Kasumi-1 (cell line): ENCODE data around the gene LRMDA.

Experiments used
- DNase-seq, 2 experiments: peaks; one replicate each; lab custom pipeline; 2025; lab: John Stamatoyannopoulos, UW

The LRMDA gene

DNA sequence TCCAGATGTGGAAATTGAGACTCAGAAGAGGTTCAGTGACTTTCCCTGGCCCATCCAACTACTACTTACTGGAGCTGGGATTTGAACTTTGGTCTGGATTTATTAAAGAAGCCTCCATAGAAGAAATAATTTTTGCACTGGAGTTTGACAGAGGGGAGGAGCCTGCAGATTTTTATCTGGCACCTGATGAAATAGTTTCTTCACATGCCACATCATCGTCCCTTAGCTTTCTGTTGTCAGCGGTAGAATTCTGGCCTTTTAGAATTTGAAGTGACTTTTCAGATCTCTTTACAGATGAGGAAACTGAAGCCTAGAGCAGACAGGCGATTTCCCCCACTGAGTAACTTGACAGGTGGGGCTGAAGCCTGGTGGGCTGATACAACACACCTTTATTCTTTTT lies 233.5 kb downstream of the LRMDA start:
- no peak for DNase-seq

DNA sequence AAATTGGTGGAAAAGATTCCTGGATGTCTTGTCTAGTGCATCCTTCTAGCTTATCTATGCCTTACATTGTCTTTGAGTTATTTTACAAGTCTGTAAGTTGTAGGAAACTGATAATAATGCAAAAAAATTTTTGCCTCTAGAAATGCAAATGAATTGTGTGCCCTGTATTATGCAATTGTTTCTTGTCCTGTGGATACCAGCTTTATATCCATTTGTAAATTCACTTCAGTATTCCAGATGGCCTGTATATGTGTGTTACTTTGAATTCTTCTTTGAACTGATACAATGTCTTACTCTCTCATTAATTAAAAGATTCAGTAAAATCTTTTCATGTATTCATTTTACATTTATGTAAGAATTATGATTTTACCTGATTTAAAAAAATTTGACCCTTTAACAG lies 234.3 kb downstream of the LRMDA start:
- no peak for DNase-seq

DNA sequence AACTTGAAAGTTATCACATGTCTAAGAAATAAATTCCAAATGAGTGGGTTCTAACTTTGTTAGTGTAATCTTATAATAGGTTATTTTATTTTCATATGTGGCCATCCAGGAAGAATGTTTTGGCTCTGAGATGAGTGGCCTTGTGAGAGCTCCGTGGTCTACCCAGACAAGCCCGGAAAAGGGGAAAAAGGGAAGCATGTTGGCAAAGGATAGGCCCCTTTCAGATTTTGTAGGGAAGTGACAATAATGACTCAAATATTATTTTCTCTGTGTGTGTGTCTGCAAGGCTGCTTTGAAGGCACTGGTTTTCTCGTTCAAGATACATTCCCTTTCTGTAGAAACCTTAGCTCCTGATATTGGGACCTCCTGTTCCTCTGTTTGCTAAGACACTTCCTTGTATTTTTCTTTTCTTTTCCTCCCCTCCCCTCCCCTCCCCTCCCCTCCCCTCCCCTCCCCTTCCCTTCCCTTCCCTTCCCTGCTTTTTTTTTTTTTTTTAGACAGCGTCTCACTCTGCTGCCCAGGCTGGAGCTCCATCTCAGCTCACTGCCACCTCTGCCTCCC lies 240.8 kb downstream of the LRMDA start:
- peak; percentile 7 to 27 for DNase-seq

DNA sequence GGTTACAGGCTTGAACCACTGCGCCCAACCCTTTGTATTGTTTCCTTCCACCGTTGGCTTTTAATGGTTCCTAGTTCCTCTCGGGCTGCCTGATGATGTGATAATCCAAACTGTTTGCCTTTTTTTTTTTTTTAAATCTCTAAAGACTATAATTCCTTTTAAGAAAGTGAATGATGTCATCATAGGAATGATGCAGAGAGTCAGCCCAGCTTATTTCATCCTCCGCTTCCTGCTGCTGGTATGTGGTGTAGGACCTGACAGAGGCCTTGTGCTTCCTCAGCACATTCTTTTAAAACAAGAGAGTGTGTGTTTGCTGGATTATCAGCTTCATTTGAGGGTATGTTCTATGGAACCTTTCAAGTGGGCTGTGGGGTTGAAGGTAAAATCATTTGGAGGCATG lies 241.4 kb downstream of the LRMDA start:
- no peak for DNase-seq

DNA sequence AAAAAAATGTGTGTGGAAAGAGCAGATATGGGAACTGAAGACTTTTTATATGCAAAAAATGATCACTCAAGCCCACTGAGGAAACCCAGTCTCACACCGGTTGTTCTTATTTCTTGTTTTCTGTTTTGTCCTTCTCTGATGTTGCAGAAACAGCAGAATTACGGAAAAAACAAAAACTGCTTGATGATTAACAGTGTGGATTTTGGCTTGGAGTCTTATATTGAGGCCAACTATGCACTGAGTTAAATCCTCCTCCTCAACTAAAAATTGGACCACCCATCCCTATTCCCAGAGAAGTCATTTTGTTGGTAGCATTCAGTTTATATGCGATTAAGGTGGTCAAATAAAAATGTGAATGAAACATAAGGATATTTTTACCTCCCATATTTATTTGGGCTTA lies 246.1 kb downstream of the LRMDA start:
- DNase-seq = no peak

DNA sequence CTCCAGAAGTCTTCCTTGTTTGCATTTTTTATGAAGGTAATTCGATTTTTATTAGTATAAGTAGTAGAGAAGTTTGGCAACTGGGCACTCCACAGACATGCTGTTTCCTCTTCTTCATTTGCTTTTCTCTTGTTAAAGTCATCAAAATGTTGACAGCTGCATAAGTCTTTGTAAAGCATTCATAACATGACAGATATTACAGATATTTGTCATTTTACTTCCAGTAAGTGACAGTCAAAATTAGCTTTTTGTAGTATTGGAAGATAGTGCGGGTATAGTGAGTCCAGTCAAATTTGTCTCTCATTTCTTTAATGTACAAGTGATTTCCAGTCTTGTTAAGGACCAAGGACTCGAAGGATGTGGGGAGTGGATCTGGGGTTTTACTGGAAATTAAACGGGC lies 247.1 kb downstream of the LRMDA start:
- no peak for DNase-seq

DNA sequence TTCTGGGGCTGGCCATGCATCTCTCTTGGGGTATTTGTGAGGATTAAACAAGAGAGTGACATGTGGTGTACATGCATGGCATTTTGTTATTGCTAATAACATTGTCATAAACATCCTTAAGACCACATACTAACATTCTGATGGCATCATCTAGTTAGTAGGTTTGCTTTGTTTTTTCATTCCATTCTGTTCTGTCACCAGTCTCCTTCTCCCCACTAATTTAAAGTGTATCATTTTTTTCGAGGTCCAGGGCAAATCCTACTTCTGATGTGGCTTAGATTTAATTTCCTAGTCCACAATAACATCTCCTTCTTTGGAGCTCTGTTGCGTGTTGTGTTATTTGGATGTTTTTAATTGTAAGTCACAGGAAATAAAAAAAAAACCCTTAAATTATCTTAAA lies 248.1 kb downstream of the LRMDA start:
- no peak for DNase-seq

DNA sequence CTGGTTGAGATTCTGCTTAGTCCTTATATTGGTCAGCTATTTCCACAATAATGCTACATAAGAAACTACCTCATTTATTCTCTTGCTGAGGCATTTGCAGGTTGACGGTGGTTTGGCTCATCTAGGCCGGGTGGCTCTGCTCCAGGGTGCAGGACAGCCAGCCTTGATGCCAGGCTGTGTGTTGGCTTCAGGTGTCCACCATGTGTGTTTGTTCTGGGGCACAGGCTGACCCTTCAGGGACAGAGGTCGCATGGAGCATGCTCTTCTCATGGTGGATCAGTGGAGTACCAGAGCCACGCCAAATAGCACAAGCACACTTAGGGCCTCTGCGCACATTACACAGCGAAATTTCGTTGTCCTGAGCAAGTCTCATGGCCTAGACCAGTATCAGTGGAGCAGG lies 249.9 kb downstream of the LRMDA start:
- DNase-seq = no peak

DNA sequence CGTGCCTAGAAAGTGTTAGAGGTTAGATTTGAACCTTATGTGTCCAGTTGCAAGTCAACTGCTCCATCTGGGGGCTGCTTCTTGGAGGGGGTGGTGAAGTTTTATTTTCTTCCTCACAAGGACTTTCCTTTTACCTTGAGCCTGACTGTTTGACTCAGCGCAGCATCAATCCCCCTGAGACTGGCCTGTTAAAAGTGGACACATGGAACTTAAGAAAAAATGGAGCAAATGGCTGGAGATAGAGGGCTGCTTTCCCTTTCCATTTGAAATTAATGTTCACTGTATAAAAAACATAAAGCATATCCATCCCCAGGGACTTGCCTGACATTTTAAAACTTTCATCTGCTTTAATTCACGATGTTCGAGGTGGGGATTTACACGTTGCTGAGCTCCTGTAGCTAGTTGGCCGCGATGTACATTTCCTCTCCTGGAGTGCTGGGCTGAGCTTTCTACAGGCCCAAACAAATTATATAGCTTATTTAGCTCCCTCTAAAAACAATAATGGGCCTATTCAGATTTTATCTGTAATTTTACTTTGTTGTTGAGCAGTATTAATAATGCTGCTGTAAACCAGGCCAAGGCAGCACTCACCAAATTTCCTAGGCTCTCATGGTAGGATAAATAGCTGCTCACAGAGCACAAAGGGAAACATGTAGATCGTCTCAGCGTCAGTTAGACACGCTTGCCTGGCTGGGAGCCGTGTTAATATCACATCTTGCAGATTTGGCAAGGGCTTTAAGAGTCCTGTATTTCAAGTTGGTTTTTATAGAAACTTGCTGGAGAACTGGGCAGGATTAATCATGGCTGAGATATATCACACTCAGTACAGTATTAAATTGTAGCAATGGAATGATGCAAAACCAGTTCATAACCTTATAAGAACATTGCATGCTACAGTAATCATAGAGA lies 251.5 kb downstream of the LRMDA start:
- DNase-seq = no peak

DNA sequence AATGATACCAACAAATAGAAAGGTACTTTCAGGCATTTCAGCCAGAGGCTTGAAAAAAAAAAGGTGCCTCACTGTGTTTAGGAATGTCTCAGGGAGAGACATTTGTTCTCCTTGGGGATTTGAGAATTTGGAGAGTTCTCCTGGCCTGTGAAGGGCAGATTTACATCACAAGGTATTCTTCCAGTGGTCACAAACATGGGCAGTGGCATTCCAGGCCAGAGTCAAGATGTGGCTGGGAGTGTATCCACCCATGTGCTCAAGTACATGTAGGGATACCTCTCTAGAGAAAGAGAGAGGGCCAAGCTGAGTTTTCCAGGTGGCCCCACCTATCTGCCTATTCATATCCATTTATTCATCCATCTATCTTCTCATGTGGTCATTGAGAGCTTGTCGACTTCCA lies 253.8 kb downstream of the LRMDA start:
- DNase-seq = no peak

DNA sequence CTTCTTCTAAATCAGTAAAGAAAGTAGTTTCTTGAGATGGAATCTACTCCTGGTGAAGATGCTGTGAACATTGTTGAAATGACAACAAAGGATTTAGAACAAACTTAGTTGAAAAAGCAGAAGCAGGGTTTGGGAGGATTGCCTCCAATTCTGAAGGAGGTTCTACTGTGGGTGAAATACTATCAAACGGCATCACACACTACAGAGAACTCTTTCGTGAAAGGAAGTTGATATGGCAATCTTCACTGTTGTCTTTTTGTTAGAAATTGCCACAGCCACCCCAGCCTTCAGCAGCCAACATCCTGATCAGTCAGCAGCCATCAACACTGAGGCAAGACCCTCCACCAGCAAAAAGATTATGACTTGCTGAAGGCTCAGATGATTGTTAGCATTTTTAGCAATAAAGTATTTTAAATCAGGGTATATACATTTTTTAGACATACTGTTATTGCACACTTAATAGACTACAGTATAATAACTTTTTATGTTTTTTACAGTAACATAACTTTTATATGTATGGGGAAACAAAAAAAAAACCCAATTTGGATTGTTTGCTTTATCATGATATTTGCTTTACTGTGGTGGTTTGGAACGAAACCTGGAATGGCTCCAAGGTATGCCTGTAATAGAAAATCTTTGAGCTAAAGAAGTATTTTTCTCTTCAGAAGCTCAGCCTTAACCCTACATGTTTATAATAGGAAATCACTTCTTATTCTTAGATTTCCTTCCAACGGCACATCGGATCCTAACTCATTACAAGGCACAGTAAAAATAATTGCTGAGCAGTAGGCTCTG lies 257.3 kb downstream of the LRMDA start:
- peak in 1 of 2 experiments; percentile 3 for DNase-seq

DNA sequence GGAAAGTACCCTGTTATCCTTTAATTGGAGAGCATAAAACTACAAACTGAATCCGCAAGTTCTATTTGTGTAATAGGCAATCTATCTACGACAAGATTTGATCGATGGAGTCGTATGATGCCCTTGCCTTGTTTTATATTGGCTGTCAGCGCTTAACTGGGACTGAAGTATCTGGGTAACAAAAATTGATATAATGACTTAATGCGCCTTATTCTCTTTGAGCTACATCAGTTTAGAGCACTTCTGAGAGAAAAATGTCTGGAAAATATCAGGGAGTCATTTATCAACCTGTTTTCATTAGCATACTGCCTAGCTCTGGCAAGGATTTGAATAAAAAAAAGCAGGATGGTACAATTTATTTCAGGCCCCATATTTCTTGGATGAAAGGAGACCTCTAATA lies 262.1 kb downstream of the LRMDA start:
- DNase-seq = no peak

DNA sequence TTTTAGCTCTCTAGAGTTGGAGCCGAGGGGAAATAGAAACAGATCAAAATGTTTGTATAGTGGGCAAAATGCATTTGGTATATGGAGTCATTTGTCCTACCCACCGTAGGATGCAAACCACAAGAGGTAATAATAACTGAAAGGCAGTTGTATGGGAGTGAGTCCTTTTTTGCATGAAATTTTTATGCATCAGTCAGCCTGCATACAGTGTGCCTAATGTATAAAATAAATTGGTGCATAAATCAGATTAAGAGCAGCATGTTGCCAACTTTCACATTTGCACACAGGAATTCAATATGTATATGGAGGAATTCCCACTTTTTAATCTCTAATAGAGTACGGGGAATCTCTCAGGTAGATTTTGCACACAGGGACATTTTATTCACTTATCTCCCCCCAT lies 262.8 kb downstream of the LRMDA start:
- no peak for DNase-seq

DNA sequence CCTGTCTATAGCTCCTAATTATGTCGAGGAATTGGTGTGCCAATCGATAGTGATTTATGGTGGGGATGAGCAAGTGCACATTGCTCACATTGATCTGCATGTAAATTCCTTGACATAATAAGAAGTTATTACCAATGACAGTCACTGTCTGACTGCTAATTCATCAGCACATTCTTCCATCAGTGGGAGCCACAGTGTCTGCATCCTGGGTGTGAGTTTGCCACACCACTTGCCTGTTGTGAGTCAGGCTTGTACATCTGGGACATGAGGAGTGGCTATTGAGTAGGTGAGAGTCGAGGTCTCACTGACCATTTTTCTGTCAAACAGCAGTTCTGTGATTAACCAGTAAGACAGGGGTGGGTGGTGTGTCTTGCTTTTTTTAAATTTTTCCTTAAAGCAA lies 263.4 kb downstream of the LRMDA start:
- DNase-seq = no peak

DNA sequence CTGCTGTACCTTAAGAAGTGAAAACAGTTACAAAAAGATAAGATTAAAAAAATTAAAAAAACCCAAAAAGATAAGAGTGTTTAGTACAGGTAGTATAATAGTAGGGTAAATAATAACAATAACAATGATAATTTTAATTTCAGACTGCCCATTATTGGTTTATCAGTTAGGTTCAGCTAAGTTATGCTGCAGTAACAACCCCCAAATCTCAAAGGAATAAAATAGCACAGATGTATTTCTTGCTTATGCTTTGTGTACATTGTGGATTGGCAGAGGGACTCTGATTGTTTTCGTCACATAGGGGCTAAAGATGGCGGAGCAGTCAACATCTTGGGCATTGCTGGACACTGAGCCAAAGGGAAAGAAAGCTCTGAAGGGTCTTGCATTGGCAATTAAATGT lies 264.6 kb downstream of the LRMDA start:
- no peak for DNase-seq

DNA sequence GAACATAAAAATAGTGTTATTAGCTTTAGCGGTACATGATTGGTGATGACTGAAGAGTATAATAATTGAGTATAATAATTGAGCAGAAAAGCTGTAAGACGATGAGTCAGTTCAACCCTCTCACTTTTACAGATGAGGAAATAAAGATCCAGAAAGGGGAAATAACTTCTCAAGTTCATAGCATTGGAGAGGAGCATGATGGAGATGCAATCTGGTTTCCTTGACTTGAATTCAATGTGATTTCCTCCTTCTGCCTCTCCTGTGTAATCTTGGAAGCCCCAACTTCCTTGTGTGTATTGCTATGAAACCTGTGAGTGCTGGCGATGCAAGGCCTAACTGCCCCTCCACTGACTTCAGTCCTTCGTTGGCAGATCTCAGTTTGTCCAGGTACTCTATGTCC lies 265.1 kb downstream of the LRMDA start:
- peak; percentile 60 to 66 for DNase-seq

DNA sequence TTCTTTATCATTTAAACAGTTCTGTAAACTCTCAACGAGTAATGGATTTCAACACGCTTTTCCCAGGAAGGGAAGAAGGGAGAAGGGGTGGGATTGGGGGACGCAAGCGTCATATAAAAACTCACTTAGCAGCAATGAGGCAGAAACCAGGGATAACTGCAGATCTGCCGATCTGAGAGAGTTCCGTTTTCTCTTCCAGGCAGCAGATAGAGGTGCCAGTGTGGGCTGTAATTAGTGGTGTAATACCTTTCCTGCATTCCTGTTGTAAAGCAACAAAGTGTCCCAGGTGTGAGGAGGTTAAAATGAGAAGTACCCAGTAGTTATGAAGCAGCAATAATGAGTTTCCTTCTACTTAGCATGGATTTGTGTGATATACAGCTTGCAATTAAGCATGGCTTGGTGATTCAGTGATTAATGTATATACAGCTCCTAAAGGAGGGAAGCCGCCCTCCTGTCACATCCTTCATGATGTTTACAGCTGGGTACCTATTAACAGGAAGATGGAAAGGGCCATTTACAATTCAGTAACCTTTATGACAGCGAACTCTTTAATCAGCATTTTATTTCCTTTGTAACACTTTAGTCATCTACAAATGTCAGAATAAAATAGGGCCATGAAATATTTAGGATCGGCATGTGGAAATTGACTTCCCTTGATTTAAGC lies 271.9 kb downstream of the LRMDA start:
- DNase-seq = no peak

DNA sequence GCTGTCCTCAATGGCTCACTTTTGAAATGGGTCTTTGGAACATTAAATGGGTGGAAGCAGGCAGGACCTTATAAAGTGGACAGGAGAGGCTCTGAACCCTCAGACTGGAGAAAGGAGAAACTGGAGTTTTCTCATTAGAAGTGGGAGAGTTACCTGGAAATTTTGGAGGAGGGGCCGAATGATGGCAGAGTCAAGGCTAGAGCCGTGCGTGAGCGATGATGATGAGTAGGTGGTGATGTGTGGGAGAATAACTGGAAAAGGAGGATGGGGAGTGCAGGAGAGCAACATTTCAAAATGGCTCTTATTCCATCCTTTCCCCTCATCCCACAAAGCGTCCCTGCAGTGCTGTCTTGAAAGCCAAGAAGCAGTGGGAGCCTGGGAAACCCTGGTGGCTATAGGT lies 274.0 kb downstream of the LRMDA start:
- no peak for DNase-seq

DNA sequence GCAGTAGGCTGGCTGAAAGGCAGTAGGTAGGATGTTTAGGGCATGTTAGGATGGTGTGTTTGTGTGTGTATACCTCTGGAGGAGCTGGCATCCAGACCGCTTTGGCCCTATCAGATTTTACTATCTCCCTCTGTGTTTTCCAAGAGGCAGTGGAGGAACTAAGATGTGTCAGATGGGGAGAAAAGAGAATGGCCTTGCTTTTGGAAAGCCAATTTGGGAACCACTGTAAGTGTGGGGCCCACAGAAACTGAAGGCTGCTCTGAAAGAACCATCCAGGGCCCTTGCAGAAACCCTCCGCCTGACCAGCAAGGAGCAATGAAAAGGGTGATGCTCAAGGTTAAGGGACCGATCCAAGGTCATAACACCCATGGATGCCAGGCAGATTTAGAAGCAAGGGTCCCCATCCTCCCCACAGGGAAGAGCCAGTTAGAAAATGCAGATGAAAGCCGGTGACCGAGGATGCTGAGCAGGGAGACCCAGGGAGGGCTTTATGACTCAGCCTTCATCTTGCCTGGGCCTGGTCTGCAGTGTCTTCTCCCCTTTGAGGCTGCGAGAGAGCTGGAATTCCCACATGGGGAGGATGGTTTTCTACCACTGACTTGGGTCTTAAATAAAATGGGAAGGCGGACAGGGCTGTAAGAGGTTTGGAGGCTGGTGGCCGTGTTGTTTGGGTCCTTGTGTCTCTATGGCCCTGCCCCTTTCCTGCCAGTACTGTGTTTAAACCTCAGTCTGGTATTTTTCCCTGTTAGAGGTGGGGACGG lies 275.8 kb downstream of the LRMDA start:
- DNase-seq = no peak

DNA sequence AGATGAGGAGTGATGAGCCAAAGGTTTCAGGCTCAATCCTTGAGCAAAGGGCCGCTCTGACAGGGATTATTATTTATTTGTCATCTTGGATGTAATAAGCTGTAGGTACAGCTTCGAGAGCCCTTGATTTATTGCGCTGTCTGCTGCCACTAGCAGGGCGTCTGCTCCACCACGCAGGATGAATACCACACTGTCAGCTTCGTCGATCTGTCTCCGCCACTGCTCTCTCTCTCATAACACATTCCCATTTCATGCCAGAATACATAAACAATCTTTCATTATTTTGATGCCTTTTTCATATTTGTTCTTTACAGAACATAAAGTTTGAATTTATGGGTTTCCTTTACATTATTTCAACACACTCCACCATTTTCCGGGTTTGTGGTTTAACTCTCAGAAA lies 276.6 kb downstream of the LRMDA start:
- DNase-seq = no peak

DNA sequence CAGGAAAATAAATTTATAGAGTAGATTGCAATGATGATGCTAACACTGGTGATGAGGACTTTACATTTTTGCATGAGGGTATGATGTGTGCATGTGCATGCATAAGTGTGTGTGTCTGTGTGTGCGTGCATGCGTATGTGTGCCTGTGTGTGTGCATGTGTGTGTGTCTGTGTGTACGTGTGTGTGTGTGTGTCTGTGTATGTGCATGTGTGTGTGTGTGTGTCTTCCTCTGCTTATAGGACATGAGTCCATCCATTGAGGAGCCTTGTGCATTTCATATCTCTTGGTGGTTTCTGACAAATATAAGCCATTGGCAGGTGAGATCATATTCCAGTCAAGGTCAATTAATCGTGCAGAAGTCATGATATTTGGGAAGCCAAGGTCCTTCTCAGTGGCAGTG lies 277.8 kb downstream of the LRMDA start:
- no peak for DNase-seq

DNA sequence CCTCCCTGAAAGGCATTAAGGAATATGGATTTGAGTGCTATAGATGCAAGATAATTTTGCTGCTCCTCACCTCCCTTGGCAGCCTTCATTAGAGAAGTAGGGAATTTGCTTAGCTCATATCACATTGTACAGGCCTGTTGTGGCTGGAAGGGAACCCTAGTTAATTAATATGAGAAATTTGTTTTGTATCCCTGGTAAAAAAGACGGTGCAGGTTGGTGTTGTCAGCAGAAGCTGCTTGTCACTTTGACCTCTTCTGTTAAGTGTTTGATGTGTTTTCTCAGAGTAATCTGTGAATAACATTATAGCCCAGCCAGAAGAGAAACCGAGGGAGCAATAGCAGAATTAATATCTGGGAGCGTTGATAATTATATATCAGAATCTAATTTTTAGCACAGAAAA lies 278.4 kb downstream of the LRMDA start:
- no peak for DNase-seq
